ENCODE measurements around the gene ADCY4.

ADCY4 gene

DNA sequence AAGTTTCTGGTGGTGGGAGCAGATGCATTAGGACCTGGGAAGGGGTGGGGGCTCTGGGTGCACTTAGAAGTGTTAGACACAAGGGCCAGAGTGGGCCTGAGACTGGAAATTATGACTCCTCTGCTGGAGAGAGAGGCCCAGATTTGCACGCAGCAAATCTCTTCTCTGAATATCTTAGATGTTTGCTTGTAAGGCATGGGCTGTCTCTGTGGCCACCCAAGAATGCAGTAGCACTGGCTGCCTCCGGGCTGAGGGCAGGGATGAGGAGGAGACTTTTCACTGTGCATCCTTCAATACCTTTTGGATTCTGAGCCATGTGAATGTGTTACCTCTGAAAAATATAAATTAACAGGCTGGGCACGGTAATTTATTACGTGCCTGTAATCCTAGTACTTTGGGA lies 49.5 kb downstream of the ADCY4 start:
- no peak for DNase-seq (ENCODE audit: low read depth, low spot score)

GRCh38 chr14:24284501-24285035 lies 50.3 kb downstream of the ADCY4 start:
- H3K4me3 ChIP-seq (ENCODE audit: low read depth, low read length): no peak overlapping the region

More for the DNA sequence above, 49.5 kb downstream of the ADCY4 start:
- no peak overlapping the region for H3K4me3 ChIP-seq (ENCODE audit: low read depth, low read length)
- in situ Hi-C loops (cut with HindIII; ENCODE audit: low sequenced_read_pairs): no loop called here
- TF ChIP-seq CTCF (IDR thresholded peaks at IDR 0.05; ENCODE audit: low read depth, low read length): no peak

GRCh38 chr14:24283796-24284460 lies 50.9 kb downstream of the ADCY4 start:
- in situ Hi-C loops (cut with HindIII; ENCODE audit: low sequenced_read_pairs): no loop called here
- DNase-seq (ENCODE audit: low read depth, low spot score): no peak
- no peak overlapping the region for H3K4me3 ChIP-seq (ENCODE audit: low read depth, low read length)
- TF ChIP-seq CTCF (IDR thresholded peaks at IDR 0.05; ENCODE audit: low read depth, low read length): no peak

More at GRCh38 chr14:24284501-24285035, 50.3 kb downstream of the ADCY4 start:
- DNase-seq (ENCODE audit: low read depth, low spot score): no peak
- TF ChIP-seq CTCF (IDR thresholded peaks at IDR 0.05; ENCODE audit: low read depth, low read length): no peak
- in situ Hi-C loops (cut with HindIII; ENCODE audit: low sequenced_read_pairs): no loop called here

DNA sequence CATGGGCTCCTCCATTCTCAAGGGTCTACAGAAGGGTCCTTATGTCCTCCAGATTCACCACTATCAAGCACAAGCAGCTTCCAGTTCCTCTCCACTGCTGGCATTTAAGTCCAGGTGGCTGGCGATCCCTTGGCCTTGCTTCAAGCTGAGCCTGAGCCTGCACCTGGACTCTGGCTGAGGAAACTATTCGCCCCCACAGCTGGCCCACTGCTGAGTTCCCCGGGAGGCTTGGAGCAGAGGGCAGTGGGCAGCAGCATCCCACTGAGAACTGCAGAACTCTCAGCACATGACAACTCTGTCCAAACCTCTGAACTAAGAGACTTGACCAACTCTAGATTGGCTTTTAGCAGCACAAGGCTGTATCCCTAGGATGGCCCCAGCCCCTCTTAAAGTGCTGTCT lies 52.1 kb downstream of the ADCY4 start:
- in situ Hi-C loops (cut with HindIII; ENCODE audit: low sequenced_read_pairs): no loop called here
- DNase-seq (ENCODE audit: low read depth, low spot score): no peak
- H3K4me3 ChIP-seq (ENCODE audit: low read depth, low read length): no peak overlapping the region
- TF ChIP-seq CTCF (IDR thresholded peaks at IDR 0.05; ENCODE audit: low read depth, low read length): no peak

DNA sequence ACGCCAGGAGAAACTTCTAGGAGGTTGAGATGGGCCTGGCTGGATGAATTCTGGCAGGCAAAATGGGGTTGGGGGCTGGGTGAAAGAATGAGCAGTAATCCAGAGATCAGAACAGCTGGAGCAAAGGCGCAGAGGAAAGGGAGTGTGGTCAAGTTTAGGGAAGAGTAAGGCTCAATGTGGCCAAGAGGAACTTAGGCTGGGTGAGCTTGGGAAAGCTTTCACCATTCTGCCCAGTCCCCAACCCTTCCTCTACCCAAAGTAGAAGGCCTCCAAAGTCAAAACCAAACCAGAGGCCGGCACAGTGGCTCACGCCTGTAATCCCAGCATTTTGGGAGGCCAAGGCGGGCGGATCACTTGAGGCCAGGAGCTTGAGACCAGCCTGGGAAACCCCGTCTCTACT lies 53.2 kb downstream of the ADCY4 start:
- no peak for TF ChIP-seq CTCF (IDR thresholded peaks at IDR 0.05; ENCODE audit: low read depth, low read length)
- in situ Hi-C loops (cut with HindIII; ENCODE audit: low sequenced_read_pairs): no loop called here
- DNase-seq (ENCODE audit: low read depth, low spot score): no peak
- no peak overlapping the region for H3K4me3 ChIP-seq (ENCODE audit: low read depth, low read length)

DNA sequence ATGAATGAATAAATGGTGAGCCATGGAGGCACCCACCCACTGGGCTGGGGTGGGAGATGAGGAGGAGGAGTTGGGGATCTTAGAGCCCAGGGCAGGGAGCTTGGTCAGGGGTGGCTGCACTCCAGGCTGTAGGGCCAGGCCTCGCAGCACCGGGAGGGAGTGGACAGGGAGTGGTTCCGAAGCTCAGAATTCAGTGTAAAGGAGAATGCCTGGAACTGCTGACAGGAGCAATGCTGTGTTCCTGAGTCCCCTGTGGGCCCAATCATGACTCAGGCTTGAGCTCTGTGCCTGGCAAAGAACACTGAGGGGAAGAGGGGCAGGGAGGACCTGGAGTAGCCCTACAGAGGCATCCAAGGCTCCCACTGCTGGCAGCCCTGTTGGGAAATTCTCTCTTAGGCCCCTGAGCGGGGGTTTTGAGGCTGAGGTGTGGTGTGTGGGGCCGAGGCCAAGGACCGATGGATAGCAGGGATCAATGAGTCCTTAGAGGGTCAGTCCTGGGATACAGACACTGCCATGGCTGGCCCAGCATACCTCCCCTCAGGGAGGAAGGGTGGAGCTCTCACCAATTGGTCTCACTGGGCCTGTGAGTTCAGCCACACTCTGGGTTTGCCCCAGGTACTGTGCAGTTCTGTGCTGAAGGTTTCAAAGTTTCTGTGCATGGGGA lies 53.9 kb downstream of the ADCY4 start:
- no peak for TF ChIP-seq CTCF (IDR thresholded peaks at IDR 0.05; ENCODE audit: low read depth, low read length)
- no peak for DNase-seq (ENCODE audit: low read depth, low spot score)
- in situ Hi-C loops (cut with HindIII; ENCODE audit: low sequenced_read_pairs): no loop called here
- H3K4me3 ChIP-seq (ENCODE audit: low read depth, low read length): no peak overlapping the region

Data from astrocyte of the spinal cord (primary cell).